Suppressor macrophage treated with lipopolysaccharide for 1 hour (primary cell): ENCODE data around the gene ZNF474.

Experiments used
- DNase-seq, 3 donors: peaks; one replicate each; pipeline ENCODE4 v3.0.0-alpha.2; 2020 to 2022

ZNF474 gene

DNA sequence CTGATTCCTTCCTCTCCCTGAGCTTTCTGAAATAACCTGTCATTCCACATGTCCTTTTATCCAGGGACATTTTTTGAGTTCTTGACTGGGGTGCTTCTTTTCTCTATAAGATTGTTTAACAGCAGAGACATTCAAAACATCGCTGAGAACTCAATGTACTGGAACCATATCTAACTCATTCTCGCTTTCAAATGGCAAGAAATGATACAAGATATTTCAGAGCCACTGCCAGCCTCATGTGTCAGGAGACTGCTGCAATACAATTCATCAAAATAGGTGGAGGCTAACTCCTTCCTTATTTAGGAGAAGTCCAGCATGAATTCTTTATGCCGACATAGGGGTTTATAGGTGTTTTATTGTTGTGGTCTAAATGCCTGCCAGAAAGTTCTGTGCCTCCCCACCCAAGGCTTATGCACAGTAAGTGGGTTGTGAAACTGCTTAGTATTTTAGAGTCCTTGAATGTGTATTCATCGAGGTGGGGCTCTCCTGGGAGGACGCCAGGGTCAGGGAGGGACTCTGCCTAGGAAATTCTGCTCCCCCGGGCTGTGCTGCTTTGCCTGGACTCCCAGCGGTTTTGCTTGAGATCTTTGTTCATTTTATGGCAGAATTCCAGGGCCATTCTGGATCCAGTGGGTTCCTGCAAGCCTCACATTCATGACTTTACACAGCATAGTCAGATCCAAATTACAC is 53.9 kb downstream of the ZNF474 start:
- DNase-seq = no peak

DNA sequence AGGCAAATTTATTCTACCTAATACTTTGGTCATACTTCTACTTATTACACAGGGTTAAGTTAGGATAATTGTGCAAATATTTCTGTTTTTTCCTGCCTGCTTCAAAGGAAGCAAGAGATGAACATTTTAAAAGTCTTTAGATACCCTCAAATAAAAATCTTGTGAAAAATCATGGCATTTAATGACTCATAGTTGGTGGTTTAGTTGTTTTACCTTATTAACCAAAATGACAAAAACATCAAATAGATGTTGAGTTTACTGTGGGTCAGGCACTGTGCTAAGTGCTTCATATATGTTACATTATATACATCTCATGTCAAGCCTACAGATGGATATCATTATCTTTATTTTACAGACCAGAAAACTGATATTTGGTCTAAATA is 54.4 kb downstream of the ZNF474 start:
- DNase-seq = no peak

- DNase-seq = no peak
These were observed 55.4 kb downstream of the ZNF474 start for GRCh38 chr5:122184676-122185255.

DNA sequence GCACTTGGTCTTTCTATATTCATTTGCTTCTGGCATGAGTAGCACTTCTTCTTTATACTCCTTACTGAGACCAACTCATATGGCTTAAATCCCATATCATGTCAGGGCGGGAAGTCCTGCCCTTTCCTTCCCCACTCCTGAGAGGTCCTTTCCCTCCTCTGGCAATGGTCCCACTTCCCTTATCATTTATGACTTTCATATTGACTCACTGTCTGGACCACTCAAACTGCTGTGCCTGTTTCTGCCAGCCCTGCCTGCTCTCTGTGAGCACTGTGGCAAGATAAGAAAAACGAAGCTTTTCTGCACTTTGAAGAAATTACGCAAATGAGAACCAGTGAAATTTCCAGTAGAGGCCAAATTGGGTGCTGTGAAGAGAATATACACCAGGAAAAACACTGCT is 58.1 kb downstream of the ZNF474 start:
- DNase-seq = no peak

GRCh38 chr5:122190156-122190555 is 60.8 kb downstream of the ZNF474 start:
- no peak for DNase-seq

DNA sequence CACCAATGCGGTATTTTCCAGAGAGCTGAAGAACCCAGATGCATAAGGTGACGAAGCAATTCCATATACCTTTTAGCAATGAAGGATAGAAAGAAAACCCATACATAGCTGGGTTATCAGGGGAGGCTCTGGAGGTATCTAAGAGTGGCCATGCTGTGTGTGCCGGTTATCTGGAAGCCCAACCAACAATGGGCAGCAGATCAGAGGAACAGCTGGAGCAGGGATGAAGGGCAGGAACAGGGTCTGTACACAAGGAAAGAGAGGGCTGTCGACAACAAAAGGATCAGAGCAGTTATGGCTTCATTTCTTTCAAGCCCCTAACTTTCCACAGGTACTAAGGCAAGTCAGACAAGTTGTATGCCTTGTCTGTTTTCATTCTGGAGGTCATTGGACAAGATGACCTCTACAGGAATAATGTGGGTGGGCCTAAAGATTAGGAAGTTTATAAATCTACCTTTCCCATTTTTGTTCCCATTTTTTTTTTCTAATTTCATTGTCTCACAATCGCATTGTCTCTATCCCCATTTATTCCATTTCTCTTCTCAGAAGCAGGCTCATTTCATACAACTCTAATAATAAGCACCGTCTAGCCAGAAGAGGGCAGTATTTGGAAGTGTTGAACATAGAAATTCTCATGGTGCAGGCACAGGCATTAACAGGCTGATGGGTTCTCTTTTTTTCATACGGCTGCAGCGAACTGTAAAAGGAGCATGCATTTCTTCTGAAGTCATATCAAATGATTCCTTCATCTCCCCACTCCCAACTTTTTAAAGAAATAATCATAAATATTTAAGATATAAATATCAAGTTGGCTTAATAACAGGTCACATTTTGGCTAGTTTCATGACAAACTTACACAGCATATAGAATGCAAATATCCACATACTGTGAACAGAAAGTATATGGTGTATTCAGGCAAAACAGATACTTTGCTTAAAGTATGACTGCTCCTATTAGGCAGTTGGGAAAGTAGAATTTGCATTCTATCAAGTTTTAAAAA is 63.5 kb downstream of the ZNF474 start:
- DNase-seq = peak; percentile 62 to 74 (median 67)

DNA sequence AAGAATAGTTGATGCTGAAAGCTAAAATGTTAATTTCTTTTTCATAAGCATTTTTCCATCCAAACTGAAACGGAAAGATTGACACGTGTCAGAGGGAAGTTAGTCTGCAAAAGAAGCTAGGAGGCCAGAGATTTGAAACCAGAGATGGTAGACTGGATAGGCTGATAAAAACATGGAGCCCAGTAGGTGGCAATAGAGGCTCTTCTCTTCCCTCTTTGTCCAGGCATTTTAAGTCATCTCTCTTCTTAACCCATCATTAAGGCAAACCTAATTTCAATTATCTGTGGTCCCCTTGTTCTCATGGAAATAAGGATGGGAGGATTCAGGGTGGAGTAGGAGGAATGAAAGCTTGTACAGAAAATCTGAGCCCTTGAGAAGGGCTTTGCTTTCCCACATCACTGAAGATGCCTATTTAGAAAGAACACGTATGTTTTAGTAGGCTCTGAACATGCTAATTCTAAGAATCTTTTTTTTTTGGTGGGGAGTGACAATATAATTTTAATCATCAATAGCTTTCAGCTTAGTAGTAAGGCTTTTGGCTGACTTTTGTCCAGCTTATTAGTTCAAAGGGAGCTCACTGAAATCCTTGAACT is 66.6 kb downstream of the ZNF474 start:
- peak; percentile 29 to 51 (median 43) for DNase-seq

GRCh38 chr5:122199146-122199545 is 69.8 kb downstream of the ZNF474 start:
- DNase-seq = no peak

DNA sequence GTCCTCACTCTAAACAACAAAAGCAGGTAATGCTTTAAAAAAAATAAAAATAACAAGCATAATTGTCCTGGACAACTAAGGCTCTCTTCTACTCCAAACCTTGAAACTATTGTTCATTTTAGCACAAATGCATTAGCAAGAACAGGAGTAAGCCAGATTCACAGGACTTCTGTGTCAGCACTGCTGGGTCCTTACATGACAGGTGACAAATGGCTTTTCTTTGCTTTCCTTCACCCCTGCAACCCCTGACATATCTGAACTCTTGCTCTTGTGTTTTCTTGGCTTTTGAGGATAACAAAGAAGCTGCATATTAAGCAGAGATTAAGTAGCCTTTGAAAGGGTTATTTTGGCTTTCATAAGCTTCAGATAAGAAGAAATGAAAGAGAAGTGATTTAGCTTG is 71.1 kb downstream of the ZNF474 start:
- DNase-seq = no peak

DNA sequence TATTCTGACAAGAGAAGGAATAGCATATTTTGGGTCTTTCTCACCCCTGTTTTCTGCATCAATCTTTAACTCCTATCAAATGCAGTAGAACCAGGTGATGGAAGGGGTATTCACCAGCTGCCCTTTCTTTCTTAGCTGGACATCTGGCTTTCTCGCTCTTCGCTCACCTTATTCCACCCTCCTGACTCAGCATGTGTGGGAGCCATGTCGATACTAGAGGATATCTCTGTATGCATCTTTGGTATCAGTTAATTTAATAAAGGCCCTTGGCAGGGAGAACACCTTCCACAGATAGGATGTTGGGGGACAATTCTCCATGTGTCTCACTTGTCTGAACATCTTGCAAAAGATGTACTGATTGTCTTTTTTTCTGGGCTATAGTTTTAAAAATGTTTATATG is 71.5 kb downstream of the ZNF474 start:
- no peak for DNase-seq

GRCh38 chr5:122201365-122201764 is 72.0 kb downstream of the ZNF474 start:
- no peak for DNase-seq

- no peak for DNase-seq
These were observed 73.6 kb downstream of the ZNF474 start for GRCh38 chr5:122202952-122203351.
